Measurements from ENCODE around the gene OR8K5.

OR8K5 gene

DNA sequence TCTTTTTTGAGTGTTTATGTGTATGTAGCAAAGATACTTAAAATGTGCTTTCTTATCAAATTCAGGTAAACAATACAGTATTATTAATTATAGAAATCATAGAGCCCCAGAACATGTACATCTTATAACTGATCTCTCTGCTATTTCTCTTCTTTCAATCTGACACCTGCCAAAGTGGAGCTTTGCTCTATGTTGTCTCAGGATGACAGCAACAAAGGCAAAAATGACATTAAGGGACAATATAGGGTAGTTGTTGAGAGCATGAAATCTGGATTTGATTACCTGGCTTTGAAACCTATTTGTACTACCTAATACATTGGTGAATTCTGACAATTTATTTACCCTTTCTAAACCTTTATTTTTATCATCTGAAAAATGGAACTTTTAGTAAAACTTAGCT, 23.3 kb upstream of the OR8K5 start:
- no peak overlapping the region for H3K27ac ChIP-seq (ENCODE audit: extremely low read depth, low read depth, low read length)
- no peak for TF ChIP-seq ZNF692 (tag by site-specific recombination; IDR thresholded peaks at IDR 0.05)
- TF ChIP-seq ZBTB7A (tag by site-specific recombination; IDR thresholded peaks at IDR 0.05; ENCODE audit: low read depth) = no peak
- no peak for TF ChIP-seq ZNF776 (tag by site-specific recombination; IDR thresholded peaks at IDR 0.05; ENCODE audit: borderline replicate concordance)
- TF ChIP-seq ZNF701 (tag by site-specific recombination; IDR thresholded peaks at IDR 0.05) = no peak
- no peak for TF ChIP-seq ZNF623 (tag by site-specific recombination; IDR thresholded peaks at IDR 0.05)
- no peak for TF ChIP-seq KLF10 (tag by site-specific recombination; IDR thresholded peaks at IDR 0.05)
- TF ChIP-seq SP7 (tag by site-specific recombination; IDR thresholded peaks at IDR 0.05) = no peak
- TF ChIP-seq ZNF24 (tag by site-specific recombination; IDR thresholded peaks at IDR 0.05) = no peak
- TF ChIP-seq, protein P1, sequence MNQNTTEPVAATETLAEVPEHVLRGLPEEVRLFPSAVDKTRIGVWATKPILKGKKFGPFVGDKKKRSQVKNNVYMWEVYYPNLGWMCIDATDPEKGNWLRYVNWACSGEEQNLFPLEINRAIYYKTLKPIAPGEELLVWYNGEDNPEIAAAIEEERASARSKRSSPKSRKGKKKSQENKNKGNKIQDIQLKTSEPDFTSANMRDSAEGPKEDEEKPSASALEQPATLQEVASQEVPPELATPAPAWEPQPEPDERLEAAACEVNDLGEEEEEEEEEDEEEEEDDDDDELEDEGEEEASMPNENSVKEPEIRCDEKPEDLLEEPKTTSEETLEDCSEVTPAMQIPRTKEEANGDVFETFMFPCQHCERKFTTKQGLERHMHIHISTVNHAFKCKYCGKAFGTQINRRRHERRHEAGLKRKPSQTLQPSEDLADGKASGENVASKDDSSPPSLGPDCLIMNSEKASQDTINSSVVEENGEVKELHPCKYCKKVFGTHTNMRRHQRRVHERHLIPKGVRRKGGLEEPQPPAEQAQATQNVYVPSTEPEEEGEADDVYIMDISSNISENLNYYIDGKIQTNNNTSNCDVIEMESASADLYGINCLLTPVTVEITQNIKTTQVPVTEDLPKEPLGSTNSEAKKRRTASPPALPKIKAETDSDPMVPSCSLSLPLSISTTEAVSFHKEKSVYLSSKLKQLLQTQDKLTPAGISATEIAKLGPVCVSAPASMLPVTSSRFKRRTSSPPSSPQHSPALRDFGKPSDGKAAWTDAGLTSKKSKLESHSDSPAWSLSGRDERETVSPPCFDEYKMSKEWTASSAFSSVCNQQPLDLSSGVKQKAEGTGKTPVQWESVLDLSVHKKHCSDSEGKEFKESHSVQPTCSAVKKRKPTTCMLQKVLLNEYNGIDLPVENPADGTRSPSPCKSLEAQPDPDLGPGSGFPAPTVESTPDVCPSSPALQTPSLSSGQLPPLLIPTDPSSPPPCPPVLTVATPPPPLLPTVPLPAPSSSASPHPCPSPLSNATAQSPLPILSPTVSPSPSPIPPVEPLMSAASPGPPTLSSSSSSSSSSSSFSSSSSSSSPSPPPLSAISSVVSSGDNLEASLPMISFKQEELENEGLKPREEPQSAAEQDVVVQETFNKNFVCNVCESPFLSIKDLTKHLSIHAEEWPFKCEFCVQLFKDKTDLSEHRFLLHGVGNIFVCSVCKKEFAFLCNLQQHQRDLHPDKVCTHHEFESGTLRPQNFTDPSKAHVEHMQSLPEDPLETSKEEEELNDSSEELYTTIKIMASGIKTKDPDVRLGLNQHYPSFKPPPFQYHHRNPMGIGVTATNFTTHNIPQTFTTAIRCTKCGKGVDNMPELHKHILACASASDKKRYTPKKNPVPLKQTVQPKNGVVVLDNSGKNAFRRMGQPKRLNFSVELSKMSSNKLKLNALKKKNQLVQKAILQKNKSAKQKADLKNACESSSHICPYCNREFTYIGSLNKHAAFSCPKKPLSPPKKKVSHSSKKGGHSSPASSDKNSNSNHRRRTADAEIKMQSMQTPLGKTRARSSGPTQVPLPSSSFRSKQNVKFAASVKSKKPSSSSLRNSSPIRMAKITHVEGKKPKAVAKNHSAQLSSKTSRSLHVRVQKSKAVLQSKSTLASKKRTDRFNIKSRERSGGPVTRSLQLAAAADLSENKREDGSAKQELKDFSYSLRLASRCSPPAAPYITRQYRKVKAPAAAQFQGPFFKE (tag by site-specific recombination; IDR thresholded peaks at IDR 0.05; ENCODE audit: borderline replicate concordance) = no peak
- no peak for TF ChIP-seq ZNF155 (tag by site-specific recombination; IDR thresholded peaks at IDR 0.05)
- no peak for TF ChIP-seq ZNF501 (tag by site-specific recombination; IDR thresholded peaks at IDR 0.05)
- no peak for TF ChIP-seq ZNF324 (tag by site-specific recombination; IDR thresholded peaks at IDR 0.05)
- no peak for TF ChIP-seq ZNF449 (tag by site-specific recombination; IDR thresholded peaks at IDR 0.05)
- no peak for TF ChIP-seq PRDM1 (tag by site-specific recombination; IDR thresholded peaks at IDR 0.05)
- no peak for TF ChIP-seq ZFP41 (tag by site-specific recombination; IDR thresholded peaks at IDR 0.05; ENCODE audit: borderline replicate concordance)
- no peak for TF ChIP-seq ZNF626 (tag by site-specific recombination; IDR thresholded peaks at IDR 0.05)
- no peak for TF ChIP-seq WT1 (tag by site-specific recombination; IDR thresholded peaks at IDR 0.05)
- POLR2A ChIA-PET = no interaction called here
- no peaks in the 10 kb centered on the region for H3K9me3 ChIP-seq (ENCODE audit: control insufficient read depth, insufficient read depth, low read depth, low read length)
- no peaks in the 10 kb centered on the region for H3K4me1 ChIP-seq (ENCODE audit: control insufficient read depth, insufficient read depth, low read length)
- H3K4me3 ChIP-seq (ENCODE audit: low read depth, low read length) = no peak overlapping the region
- CTCF ChIA-PET = no interaction called here
- H3K36me3 ChIP-seq (ENCODE audit: control insufficient read depth in 2 of 2, insufficient read depth in 1 of 2, low read length in 2 of 2) = no peaks in the 10 kb centered on the region

DNA sequence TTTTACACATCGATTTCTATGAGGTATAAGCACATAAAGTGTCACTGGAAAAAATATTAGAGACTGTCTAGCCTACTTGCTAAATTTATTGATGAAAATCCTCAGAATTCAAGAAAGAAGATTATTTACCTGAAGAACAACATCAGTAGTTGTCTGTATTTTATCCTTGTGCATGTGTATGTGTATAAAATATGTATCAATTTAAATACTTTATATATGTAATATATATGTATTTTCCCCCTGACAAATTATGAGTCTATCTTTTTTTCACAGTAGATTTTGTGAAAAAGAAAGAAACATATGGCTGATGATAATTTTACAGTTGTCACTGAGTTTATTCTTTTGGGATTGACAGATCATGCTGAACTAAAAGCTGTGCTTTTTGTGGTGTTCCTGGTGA, 16.2 kb upstream of the OR8K5 start, which contains the start of gene OR5J2:
OR5J2 (plus strand) TSS at position 301 of the 400 bp plus-strand sequence; CDS start at position 301, 0 bp downstream.
- no peaks in the 10 kb centered on the region for H3K9me3 ChIP-seq (ENCODE audit: control insufficient read depth, insufficient read depth, low read depth, low read length)
- no peaks in the 10 kb centered on the region for H3K4me1 ChIP-seq (ENCODE audit: control insufficient read depth, insufficient read depth, low read length)
- no peaks in the 10 kb centered on the region for H3K36me3 ChIP-seq (ENCODE audit: control insufficient read depth in 2 of 2, insufficient read depth in 1 of 2, low read length in 2 of 2)
- H3K27ac ChIP-seq (ENCODE audit: extremely low read depth, low read depth, low read length) = no peak within 1 kb of the TSS
- H3K4me3 ChIP-seq (ENCODE audit: low read depth, low read length) = no peak within 1 kb of the TSS
- CTCF ChIA-PET = no interaction called here
- POLR2A ChIA-PET = no interaction called here
- TF ChIP-seq ZNF585B (tag by site-specific recombination; IDR thresholded peaks at IDR 0.05) = no peak
- TF ChIP-seq ZNF629 (tag by site-specific recombination; IDR thresholded peaks at IDR 0.05) = no peak

Measured in HEK293 (cell line).